Body of pancreas (tissue), 4 donors: ENCODE results near the gene NRCAM. TPM values are rescaled to one million over a fixed set of nuclear protein-coding genes. Genes with fewer than 3 reads are reported as not detected.

Experiments used
- ATAC-seq: fragments of 150-250 bp; one replicate; pipeline ENCODE4 v1.9.1; 2016
- DNase-seq, 4 donors: peaks; one replicate each; pipeline ENCODE4 v3.0.0-alpha.2; 2019
- H3K27ac ChIP-seq, 4 donors: fragments of 200-600 bp; sonication (generic); 1 replicate in 3 of 4; 2 replicates in 1 of 4; pipeline versions ENCODE4 v1.5.1 to v1.6.1; 2016 to 2019; ENCODE audit warnings: mild to moderate bottlenecking in 1 of 4, mixed read lengths in 1 of 4, moderate library complexity in 1 of 4
- H3K27me3 ChIP-seq, 2 donors: fragments of 200-600 bp; sonication (generic); one replicate each; pipeline ENCODE4 v1.6.0; 2016; ENCODE audit warnings: mild to moderate bottlenecking in 1 of 2
- H3K36me3 ChIP-seq, 2 donors: fragments of 200-600 bp; sonication (generic); replicated peaks in 1 of 2; 2 replicates each; pipeline ENCODE4 v1.5.1; 2016; ENCODE audit warnings: low read depth in 2 of 2; ENCODE audit not compliant: insufficient read depth in 1 of 2
- H3K4me1 ChIP-seq: fragments of 200-600 bp; sonication (generic); one replicate; pipeline ENCODE4 v1.6.0; 2016
- H3K4me3 ChIP-seq, 2 donors: fragments of 200-600 bp; sonication (generic); 1 replicate in 1 of 2; 2 replicates in 1 of 2; pipeline ENCODE4 v1.5.1; 2016 to 2019
- H3K9me3 ChIP-seq, 3 donors: fragments of 200-600 bp; sonication (generic); 1 replicate in 2 of 3; 2 replicates in 1 of 3; pipeline ENCODE4 v1.5.1; 2016
- POLR2A ChIP-seq, 3 donors: fragments of 450-650 bp; IDR thresholded peaks; one replicate each; pipeline ENCODE4 v1.6.1; 2016; ENCODE audit warnings: antibody characterized with exemption in 3 of 3, mild to moderate bottlenecking in 2 of 3
- WGBS, 2 donors: methylation state at CpG; one replicate each; pipeline ENCODE4 v1.1.5; 2017; 5-methylcytosine and 5-hydroxymethylcytosine counted together
- intact Hi-C: fragments of 100-400 bp; cut with DNase I; formaldehyde crosslinking; loops from one replicate; pipeline ENCODE4 v1.15.1; 2023
- total RNA-seq, 2 donors: library from RNA; depleted of rRNA; stranded (reverse); fragments of >200 nt; gene quantifications; one replicate each; pipeline ENCODE4 v1.1.0, GENCODE V29; 2016
- TF ChIP-seq, protein P1 (sequence below), 7 experiments: fragments of 450-650 bp in 4 of 7; fragments of 200-600 bp in 3 of 7; sonication (generic) in 3 of 7; IDR thresholded peaks; one replicate each; pipeline ENCODE4 v1.5.1; 2016 to 2019; ENCODE audit warnings: antibody characterized with exemption in 7 of 7

Gene NRCAM
- total RNA-seq, 2 donors from 2014 or later = 39.4 to 49.8 TPM

- H3K27ac ChIP-seq = no peak overlapping the region
- intact Hi-C loops = no loop called here
- 88 to 98% methylated on average over 6 to 13 of the region's 13 CpGs for WGBS, 2 donors
Measured at GRCh38 chr7:108132551-108133265, 323.5 kb downstream of the NRCAM start.

DNA sequence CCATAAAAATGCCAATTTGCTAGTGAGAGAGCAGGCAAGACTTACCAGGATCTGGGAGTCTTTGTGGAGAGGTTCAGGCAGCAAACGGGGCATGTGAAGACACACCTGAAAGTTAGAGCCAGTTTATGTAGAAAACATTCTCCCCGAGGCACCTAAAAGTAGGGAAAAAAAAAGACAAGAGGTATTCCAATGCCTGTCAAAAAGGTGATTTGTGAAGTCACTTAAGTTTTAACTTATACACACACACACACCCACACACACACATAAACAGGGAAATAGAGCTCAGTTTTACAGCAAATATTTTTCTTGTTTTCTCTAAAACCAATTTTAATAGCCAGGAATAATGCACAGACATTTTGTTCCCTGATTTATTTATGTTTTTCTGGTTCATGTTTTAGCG lies 326.0 kb downstream of the NRCAM start, which contains the start of gene LAMB4:
TSS of gene LAMB4 (minus strand) at position 101 of the 400 bp plus-strand sequence. CDS start 7,197 bp downstream, outside the sequence.
- no peak for TF ChIP-seq POLR2A (IDR thresholded peaks at IDR 0.05)
- DNase-seq (no peak), ATAC-seq (no peak)
- Histone ChIP-seq H3K36me3 (no peaks in the 10 kb centered on the region), H3K27ac (no peak within 1 kb of the TSS), H3K9me3 (no peaks in the 10 kb centered on the region), H3K27me3 (no peaks in the 10 kb centered on the region), H3K4me3 (no peak within 1 kb of the TSS), H3K4me1 (no peaks in the 10 kb centered on the region)
- intact Hi-C loops = no loop called here
- WGBS, 2 donors = 89 to 90% methylated on average over 3 of the region's 3 CpGs

More at GRCh38 chr7:108132551-108133265, 323.5 kb downstream of the NRCAM start:
- ATAC-seq = no peak
- Histone ChIP-seq H3K4me1 (no peaks in the 10 kb centered on the region), H3K36me3 (no peaks in the 10 kb centered on the region), H3K4me3 (no peak overlapping the region), H3K27me3 (no peaks in the 10 kb centered on the region), H3K9me3 (no peaks in the 10 kb centered on the region)
- DNase-seq = no peak
- no peak for TF ChIP-seq POLR2A (IDR thresholded peaks at IDR 0.05)
- TF ChIP-seq, protein P1, sequence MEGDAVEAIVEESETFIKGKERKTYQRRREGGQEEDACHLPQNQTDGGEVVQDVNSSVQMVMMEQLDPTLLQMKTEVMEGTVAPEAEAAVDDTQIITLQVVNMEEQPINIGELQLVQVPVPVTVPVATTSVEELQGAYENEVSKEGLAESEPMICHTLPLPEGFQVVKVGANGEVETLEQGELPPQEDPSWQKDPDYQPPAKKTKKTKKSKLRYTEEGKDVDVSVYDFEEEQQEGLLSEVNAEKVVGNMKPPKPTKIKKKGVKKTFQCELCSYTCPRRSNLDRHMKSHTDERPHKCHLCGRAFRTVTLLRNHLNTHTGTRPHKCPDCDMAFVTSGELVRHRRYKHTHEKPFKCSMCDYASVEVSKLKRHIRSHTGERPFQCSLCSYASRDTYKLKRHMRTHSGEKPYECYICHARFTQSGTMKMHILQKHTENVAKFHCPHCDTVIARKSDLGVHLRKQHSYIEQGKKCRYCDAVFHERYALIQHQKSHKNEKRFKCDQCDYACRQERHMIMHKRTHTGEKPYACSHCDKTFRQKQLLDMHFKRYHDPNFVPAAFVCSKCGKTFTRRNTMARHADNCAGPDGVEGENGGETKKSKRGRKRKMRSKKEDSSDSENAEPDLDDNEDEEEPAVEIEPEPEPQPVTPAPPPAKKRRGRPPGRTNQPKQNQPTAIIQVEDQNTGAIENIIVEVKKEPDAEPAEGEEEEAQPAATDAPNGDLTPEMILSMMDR (IDR thresholded peaks at IDR 0.05) = no peak

- no peak overlapping the region for H3K4me3 ChIP-seq
- intact Hi-C loops = no loop called here
- TF ChIP-seq, protein P1 (IDR thresholded peaks at IDR 0.05) = no peak
- TF ChIP-seq POLR2A (IDR thresholded peaks at IDR 0.05) = no peak
- WGBS, 2 donors = 85 to 86% methylated on average over 7 of the region's 7 CpGs
- H3K36me3 ChIP-seq = no peaks in the 10 kb centered on the region
- no peaks in the 10 kb centered on the region for H3K27me3 ChIP-seq
- ATAC-seq = no peak
- H3K4me1 ChIP-seq = no peaks in the 10 kb centered on the region
- H3K27ac ChIP-seq = no peak overlapping the region
- no peak for DNase-seq
- H3K9me3 ChIP-seq = no peaks in the 10 kb centered on the region
Measured at GRCh38 chr7:108129018-108129965, 326.9 kb downstream of the NRCAM start.

- Histone ChIP-seq H3K9me3 (no peaks in the 10 kb centered on the region), H3K27ac (no peak overlapping the region), H3K27me3 (no peaks in the 10 kb centered on the region), H3K4me3 (no peak overlapping the region), H3K4me1 (no peaks in the 10 kb centered on the region), H3K36me3 (no peaks in the 10 kb centered on the region)
- ATAC-seq = no peak
- no peak for DNase-seq
- 91 to 95% methylated on average over 3 of the region's 3 CpGs for WGBS, 2 donors
- TF ChIP-seq, protein P1 (IDR thresholded peaks at IDR 0.05) = no peak
- no peak for TF ChIP-seq POLR2A (IDR thresholded peaks at IDR 0.05)
- intact Hi-C loops = no loop called here
Measured at GRCh38 chr7:108128514-108128913, 327.7 kb downstream of the NRCAM start.

- ATAC-seq (no peak), DNase-seq (no peak)
- no peaks in the 10 kb centered on the region for H3K36me3 ChIP-seq
- no peaks in the 10 kb centered on the region for H3K4me1 ChIP-seq
- no peak overlapping the region for H3K4me3 ChIP-seq
- no peak overlapping the region for H3K27ac ChIP-seq
- H3K27me3 ChIP-seq = no peaks in the 10 kb centered on the region
- intact Hi-C loops = no loop called here
- WGBS, 2 donors = 86 to 92% methylated on average over 5 of the region's 5 CpGs
- H3K9me3 ChIP-seq = no peaks in the 10 kb centered on the region
- no peak for TF ChIP-seq POLR2A (IDR thresholded peaks at IDR 0.05)
- TF ChIP-seq, protein P1 (IDR thresholded peaks at IDR 0.05) = no peak
Measured at GRCh38 chr7:108127461-108127860, 328.8 kb downstream of the NRCAM start.
